NCI-H2171 treated with DMSO at 0.1 percent for 48 hours (cell line): ENCODE measurements around the gene PIAS2.
"Not testable (repeated sequence)": the region's sequence is repeated elsewhere in the genome, so short reads cannot be mapped to it uniquely, and the experiment has no call there.

Experiments used
- DNase-seq: peaks from one replicate; lab custom pipeline; 2025; lab: John Stamatoyannopoulos, UW

PIAS2 gene

GRCh38 chr18:46917108-46917802 lies at the start of gene PIAS2, which contains the start of gene KATNAL2:
PIAS2 (minus strand) TSS chr18:46917507; CDS start chr18:46917345, 162 bp downstream.
KATNAL2 (plus strand) TSS chr18:46917602; CDS start chr18:46946873, 29,271 bp downstream.
- peak; percentile 75 for DNase-seq

GRCh38 chr18:46966266-46966665 lies 49.0 kb upstream of the PIAS2 start:
- not testable (repeated sequence) for DNase-seq

GRCh38 chr18:46964579-46965293 lies 47.4 kb upstream of the PIAS2 start:
- DNase-seq = not testable (repeated sequence)

GRCh38 chr18:46963656-46964578 lies 46.6 kb upstream of the PIAS2 start:
- DNase-seq = not testable (repeated sequence)

- no peak for DNase-seq
Observed at GRCh38 chr18:46958209-46958608, 40.9 kb upstream of the PIAS2 start.

GRCh38 chr18:46953195-46953594 lies 35.9 kb upstream of the PIAS2 start:
- DNase-seq = no peak

GRCh38 chr18:46950064-46950656 lies 32.9 kb upstream of the PIAS2 start:
- DNase-seq = peak; percentile 16

GRCh38 chr18:46946656-46947282 lies 29.5 kb upstream of the PIAS2 start:
- DNase-seq = no peak

- no peak for DNase-seq
Observed at GRCh38 chr18:46942646-46943045, 25.3 kb upstream of the PIAS2 start.

- DNase-seq = no peak
Observed at GRCh38 chr18:46939998-46940571, 22.8 kb upstream of the PIAS2 start.

GRCh38 chr18:46939337-46939963 lies 22.1 kb upstream of the PIAS2 start:
- DNase-seq = no peak

- DNase-seq = no peak
Observed at GRCh38 chr18:46920653-46921052, 3.3 kb upstream of the PIAS2 start.

- DNase-seq = no peak
Observed at GRCh38 chr18:46920067-46920466, 2.8 kb upstream of the PIAS2 start.

GRCh38 chr18:46917803-46918600 lies 695 bp upstream of the PIAS2 start:
- peak; percentile 52 for DNase-seq

- peak; percentile 36 for DNase-seq
Observed at GRCh38 chr18:46916551-46917107, 678 bp downstream of the PIAS2 start.

- DNase-seq = peak; percentile 30
Observed at GRCh38 chr18:46915800-46916550, 1.3 kb downstream of the PIAS2 start.

GRCh38 chr18:46910856-46911255 lies 6.5 kb downstream of the PIAS2 start:
- DNase-seq = no peak

GRCh38 chr18:46909497-46909896 lies 7.8 kb downstream of the PIAS2 start:
- no peak for DNase-seq

- DNase-seq = no peak
Observed at GRCh38 chr18:46903406-46903805, 13.9 kb downstream of the PIAS2 start.
